HUES48 (cell line): Measurements from ENCODE around the gene KDM8.

Source experiments
- H3K27ac ChIP-seq: one replicate; pipeline ENCODE4 v1.7.0; 2013; ENCODE audit warnings: low read depth, low read length, inconsistent platforms
- H3K27me3 ChIP-seq: 2 replicates; pipeline ENCODE4 v1.6.1; 2013; ENCODE audit warnings: mild to moderate bottlenecking, low read length; ENCODE audit not compliant: control insufficient read depth, insufficient read depth
- H3K36me3 ChIP-seq: 2 replicates; pipeline ENCODE4 v1.6.1; 2013; ENCODE audit warnings: low read length; ENCODE audit not compliant: control insufficient read depth, insufficient read depth
- H3K4me1 ChIP-seq: 2 replicates; pipeline ENCODE4 v1.6.1; 2013; ENCODE audit warnings: mild to moderate bottlenecking, low read length; ENCODE audit not compliant: control insufficient read depth, insufficient read depth
- H3K4me3 ChIP-seq: 2 replicates; pipeline ENCODE4 v1.5.1; 2013; ENCODE audit warnings: mild to moderate bottlenecking, low read depth, low read length
- H3K9ac ChIP-seq: 2 replicates; pipeline ENCODE4 v1.6.1; 2013; ENCODE audit warnings: mild to moderate bottlenecking, low read depth, low read length, moderate library complexity
- H3K9me3 ChIP-seq: 2 replicates; pipeline ENCODE4 v1.6.1; 2013; ENCODE audit warnings: low read length; ENCODE audit not compliant: control insufficient read depth, insufficient read depth

Gene KDM8

GRCh38 chr16:27175888-27176287 is 27.4 kb upstream of the KDM8 start:
- no peak overlapping the region for H3K9ac ChIP-seq
- no peaks in the 10 kb centered on the region for H3K9me3 ChIP-seq
- H3K27ac ChIP-seq, result no peak overlapping the region
- H3K4me1 ChIP-seq, result peaks cover 2% of the 10 kb centered on the region; the same call in 1 of the 2 replicates
- H3K4me3 ChIP-seq, result no peak overlapping the region
- H3K36me3 ChIP-seq, result no peaks in the 10 kb centered on the region
- H3K27me3 ChIP-seq, result no peaks in the 10 kb centered on the region

DNA sequence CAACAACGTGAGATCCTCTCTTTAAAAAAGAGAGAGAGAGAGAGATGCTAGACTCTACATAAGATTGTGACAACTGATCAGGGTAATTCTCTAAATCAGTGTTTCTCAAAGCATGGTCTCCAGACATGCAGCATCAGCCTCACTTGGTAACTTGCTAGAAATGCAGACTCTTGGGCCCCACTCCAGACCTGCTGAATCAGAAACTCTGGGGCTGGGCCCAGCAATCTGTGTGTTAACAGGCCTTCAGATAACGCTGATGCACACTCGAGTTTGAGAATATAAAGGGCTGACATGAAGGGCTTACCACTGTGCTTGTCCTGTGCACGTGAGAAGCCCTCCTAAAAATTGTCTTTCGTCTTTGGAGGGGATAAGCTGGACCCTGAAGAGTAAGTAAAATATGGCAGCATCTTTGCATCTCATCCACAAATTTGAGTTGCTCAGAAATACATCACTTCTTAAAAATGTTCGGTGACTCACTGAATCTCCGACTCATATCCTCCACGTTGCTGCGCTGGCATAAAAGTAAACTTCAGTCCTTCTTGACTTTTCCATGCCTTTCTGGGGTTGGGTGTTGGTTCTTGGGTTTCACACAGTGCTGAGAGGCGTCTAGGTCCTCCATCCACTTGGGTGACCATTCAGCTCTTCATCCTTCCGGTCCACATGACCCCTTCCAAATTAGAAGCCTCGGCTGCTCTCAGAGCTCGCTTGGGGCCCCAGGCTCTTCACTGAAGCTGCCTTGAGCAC is 26.1 kb upstream of the KDM8 start:
- Histone ChIP-seq H3K27ac (no peak overlapping the region), H3K9me3 (no peaks in the 10 kb centered on the region), H3K4me3 (no peak overlapping the region), H3K4me1 (peaks cover 2% of the 10 kb centered on the region; the same call in 1 of the 2 replicates), H3K9ac (no peak overlapping the region), H3K36me3 (no peaks in the 10 kb centered on the region), H3K27me3 (no peaks in the 10 kb centered on the region)

DNA sequence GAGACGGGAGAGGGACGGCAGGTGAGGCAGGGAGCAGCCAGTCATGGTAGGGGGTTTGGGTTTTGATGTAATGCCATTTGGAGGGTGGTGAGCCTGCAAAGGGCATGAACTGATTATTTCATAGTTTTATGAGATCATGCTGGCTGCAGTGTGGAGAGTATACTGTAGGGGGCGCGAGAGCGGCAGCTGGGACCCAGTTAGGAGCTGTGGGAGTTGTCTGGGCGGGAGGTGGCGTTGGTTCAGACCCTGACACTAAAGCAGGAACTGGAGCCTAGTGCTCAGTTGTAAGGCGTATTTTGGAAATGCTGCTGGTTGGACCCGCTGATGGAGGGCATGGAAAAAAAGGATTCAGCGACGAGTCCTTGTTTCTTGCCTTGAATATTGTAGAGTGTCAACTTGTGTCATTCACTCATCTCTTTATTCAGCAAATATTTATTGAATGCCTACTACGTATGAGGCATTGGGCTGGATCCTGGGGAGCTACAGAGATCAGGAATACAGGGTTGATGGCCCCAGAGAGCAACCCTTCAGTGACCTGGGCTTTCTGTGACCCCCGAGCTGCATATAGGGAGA is 23.7 kb upstream of the KDM8 start:
- Histone ChIP-seq H3K9me3 (no peaks in the 10 kb centered on the region), H3K27me3 (no peaks in the 10 kb centered on the region), H3K36me3 (no peaks in the 10 kb centered on the region), H3K4me1 (peaks cover 2% of the 10 kb centered on the region; the same call in 1 of the 2 replicates), H3K4me3 (no peak overlapping the region), H3K27ac (no peak overlapping the region), H3K9ac (no peak overlapping the region)

DNA sequence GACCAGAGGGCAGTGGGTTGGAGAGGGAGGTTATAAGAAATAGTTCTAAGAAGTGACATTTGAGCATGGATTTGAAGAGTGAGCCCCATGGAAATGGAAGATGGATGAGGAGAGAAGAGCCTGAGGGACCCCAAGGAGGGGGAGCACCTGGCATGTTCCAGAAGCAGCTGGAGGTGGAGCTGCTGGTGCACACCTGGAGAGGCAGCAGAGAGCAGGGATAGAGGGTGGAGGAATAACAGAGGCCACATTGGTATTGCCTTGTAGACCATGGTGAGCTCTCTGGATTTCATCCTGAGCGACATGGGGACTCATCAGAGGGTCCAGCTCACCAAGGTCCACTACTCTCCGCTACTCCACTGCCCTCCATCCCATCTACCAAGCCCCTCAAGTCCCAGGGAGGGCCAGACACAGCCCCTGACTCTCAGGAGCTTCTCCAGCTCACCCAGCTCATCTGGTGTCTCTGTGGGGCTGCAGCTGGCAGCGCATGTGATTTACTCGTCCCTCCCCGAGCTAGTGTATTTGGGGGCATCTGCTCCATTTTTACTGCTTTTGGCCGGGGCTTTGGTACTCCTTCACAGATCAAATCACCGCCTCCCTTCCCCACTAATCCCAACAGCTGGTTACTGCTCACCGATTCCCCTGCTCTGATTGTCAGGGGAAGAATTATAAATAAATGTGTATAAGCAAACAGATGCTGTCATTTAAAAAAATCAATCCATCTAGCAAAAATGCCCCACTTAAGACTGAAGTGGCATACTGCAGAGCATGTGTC is 22.1 kb upstream of the KDM8 start:
- no peak overlapping the region for H3K27ac ChIP-seq
- H3K9me3 ChIP-seq, result no peaks in the 10 kb centered on the region
- no peak overlapping the region for H3K4me3 ChIP-seq
- H3K36me3 ChIP-seq, result no peaks in the 10 kb centered on the region
- no peaks in the 10 kb centered on the region for H3K27me3 ChIP-seq
- H3K4me1 ChIP-seq, result peaks cover 2% of the 10 kb centered on the region; the same call in 1 of the 2 replicates
- H3K9ac ChIP-seq, result no peak overlapping the region

GRCh38 chr16:27182906-27183405 is 20.4 kb upstream of the KDM8 start:
- Histone ChIP-seq H3K9me3 (no peaks in the 10 kb centered on the region), H3K4me3 (no peak overlapping the region), H3K9ac (no peak overlapping the region), H3K36me3 (no peaks in the 10 kb centered on the region), H3K27me3 (no peaks in the 10 kb centered on the region), H3K27ac (no peak overlapping the region), H3K4me1 (peaks cover 2% of the 10 kb centered on the region; the same call in 1 of the 2 replicates)

DNA sequence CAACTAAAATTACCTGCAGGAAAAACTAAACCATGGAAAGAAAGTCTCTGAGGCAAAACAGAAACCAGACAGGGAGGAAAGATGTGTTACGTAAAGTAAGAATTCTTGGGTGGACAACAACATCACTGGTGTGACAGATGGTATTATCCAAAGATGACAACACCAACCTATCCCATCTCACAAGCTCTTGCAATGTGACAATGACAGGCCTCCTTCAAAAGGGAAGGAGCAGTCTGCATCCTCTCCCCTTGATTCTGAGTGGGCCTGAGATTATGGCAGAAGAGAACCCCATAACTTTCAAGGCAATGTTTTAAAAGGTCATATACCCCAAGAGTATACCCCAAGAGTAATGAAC is 17.6 kb upstream of the KDM8 start:
- H3K27ac ChIP-seq, result no peak overlapping the region
- no peak overlapping the region for H3K4me3 ChIP-seq
- no peaks in the 10 kb centered on the region for H3K9me3 ChIP-seq
- H3K9ac ChIP-seq, result no peak overlapping the region
- H3K4me1 ChIP-seq, result no peaks in the 10 kb centered on the region
- H3K36me3 ChIP-seq, result no peaks in the 10 kb centered on the region
- H3K27me3 ChIP-seq, result no peaks in the 10 kb centered on the region

- H3K9ac ChIP-seq, result no peak overlapping the region
- H3K27me3 ChIP-seq, result no peaks in the 10 kb centered on the region
- H3K9me3 ChIP-seq, result no peaks in the 10 kb centered on the region
- H3K27ac ChIP-seq, result no peak overlapping the region
- no peaks in the 10 kb centered on the region for H3K36me3 ChIP-seq
- H3K4me3 ChIP-seq, result no peak overlapping the region
- no peaks in the 10 kb centered on the region for H3K4me1 ChIP-seq
Observed at GRCh38 chr16:27188633-27189032, 14.7 kb upstream of the KDM8 start.

DNA sequence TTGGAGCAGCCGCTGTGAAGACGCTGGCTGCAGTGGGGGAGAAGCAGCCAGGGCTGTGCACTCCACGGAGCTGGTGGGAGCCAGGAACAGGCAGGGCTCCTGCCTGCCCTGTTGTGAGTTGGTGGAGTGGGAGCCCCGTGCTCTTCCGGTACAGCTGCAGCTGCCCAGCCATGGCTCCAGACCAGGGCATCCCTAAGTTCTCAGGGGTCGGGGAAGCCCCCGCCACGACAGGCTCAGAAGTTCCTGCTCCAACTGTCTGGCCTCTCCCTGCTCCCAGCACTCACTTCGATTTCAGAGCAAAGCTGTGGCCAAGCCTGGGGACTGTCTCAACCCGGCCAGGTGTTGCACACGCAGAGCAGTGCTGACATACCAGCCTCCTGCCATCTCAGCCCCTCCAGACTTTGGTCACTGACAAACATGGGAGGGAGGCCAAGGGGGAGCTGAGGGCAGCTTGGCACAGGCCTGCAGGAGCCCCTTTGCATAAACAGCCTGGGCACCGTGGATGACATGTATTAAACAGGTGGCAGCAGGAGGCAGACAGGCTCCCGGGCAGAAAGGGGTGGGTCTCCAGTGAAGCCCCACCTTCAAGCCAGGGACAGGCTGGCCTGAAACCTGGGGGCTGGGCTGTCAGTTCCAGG is 13.9 kb upstream of the KDM8 start:
- H3K9ac ChIP-seq, result no peak overlapping the region
- no peak overlapping the region for H3K4me3 ChIP-seq
- H3K27me3 ChIP-seq, result no peaks in the 10 kb centered on the region
- H3K27ac ChIP-seq, result no peak overlapping the region
- H3K9me3 ChIP-seq, result no peaks in the 10 kb centered on the region
- H3K4me1 ChIP-seq, result no peaks in the 10 kb centered on the region
- no peaks in the 10 kb centered on the region for H3K36me3 ChIP-seq

GRCh38 chr16:27190316-27190871 is 12.9 kb upstream of the KDM8 start:
- H3K27me3 ChIP-seq, result no peaks in the 10 kb centered on the region
- H3K27ac ChIP-seq, result no peak overlapping the region
- H3K9me3 ChIP-seq, result no peaks in the 10 kb centered on the region
- no peak overlapping the region for H3K4me3 ChIP-seq
- no peaks in the 10 kb centered on the region for H3K36me3 ChIP-seq
- no peak overlapping the region for H3K9ac ChIP-seq
- H3K4me1 ChIP-seq, result no peaks in the 10 kb centered on the region

GRCh38 chr16:27191352-27191924 is 11.9 kb upstream of the KDM8 start:
- H3K27me3 ChIP-seq, result no peaks in the 10 kb centered on the region
- H3K4me3 ChIP-seq, result no peak overlapping the region
- no peaks in the 10 kb centered on the region for H3K36me3 ChIP-seq
- no peak overlapping the region for H3K27ac ChIP-seq
- H3K9ac ChIP-seq, result no peak overlapping the region
- no peaks in the 10 kb centered on the region for H3K4me1 ChIP-seq
- H3K9me3 ChIP-seq, result no peaks in the 10 kb centered on the region
